22Rv1 (cell line): ENCODE data around the gene CCDC183.

Source experiments
- ZFX ChIP-seq: fragments of 450-650 bp; IDR thresholded peaks from 2 replicates; pipeline ENCODE4 v1.6.1; 2017; ENCODE audit warnings: antibody characterized with exemption, borderline replicate concordance
- TF ChIP-seq, protein P1 (sequence below): fragments of 450-650 bp; IDR thresholded peaks from 2 replicates; pipeline ENCODE4 v1.5.1; 2017; ENCODE audit warnings: mild to moderate bottlenecking

DNA sequence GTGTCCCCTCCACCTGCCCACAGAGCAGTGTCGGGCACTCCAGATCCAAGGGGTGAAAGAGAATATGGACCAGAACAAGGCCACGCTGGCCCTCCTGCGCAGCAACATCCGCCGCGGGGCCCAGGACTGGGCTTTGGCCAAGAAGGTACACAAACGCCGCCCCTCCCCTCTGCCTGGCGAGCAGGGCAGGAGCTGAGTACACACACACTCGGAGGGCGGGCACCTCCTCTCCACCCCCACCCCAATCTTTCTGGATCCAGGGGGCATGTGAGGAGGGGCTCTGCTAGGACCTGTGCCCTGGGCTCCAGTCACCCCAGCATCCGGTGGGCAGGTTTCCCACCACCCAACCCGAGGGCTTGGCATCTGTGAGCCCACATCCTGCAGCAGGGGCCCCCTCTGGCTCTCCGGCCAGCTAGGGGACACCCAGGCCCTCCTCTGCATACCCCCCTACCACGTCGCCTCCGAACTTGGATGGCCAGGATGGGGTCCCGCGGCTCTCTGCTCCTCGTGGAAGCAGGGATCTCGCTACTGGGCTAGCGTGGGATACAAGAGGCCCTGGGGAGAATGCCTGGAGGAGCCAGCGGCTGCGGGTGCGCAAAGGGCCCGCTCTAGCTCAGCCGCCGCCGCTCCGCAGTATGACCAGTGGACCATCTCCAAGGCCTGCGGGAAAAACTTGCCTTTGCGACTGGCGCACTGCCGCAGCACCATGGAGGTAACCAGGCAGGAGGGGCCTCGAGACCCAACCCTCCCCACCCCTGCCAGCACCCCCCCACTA lies 3.1 kb downstream of the CCDC183 start:
- TF ChIP-seq, protein P1, sequence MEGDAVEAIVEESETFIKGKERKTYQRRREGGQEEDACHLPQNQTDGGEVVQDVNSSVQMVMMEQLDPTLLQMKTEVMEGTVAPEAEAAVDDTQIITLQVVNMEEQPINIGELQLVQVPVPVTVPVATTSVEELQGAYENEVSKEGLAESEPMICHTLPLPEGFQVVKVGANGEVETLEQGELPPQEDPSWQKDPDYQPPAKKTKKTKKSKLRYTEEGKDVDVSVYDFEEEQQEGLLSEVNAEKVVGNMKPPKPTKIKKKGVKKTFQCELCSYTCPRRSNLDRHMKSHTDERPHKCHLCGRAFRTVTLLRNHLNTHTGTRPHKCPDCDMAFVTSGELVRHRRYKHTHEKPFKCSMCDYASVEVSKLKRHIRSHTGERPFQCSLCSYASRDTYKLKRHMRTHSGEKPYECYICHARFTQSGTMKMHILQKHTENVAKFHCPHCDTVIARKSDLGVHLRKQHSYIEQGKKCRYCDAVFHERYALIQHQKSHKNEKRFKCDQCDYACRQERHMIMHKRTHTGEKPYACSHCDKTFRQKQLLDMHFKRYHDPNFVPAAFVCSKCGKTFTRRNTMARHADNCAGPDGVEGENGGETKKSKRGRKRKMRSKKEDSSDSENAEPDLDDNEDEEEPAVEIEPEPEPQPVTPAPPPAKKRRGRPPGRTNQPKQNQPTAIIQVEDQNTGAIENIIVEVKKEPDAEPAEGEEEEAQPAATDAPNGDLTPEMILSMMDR, result no peak
- TF ChIP-seq ZFX, result no peak
